A549 (cell line): ENCODE results near the gene MBP. TPM values are rescaled to one million over a fixed set of nuclear protein-coding genes. Genes with fewer than 3 reads are reported as not detected.

ENCODE experiments used
- ATAC-seq, 2 experiments: fragments of 200-7000 bp in 1 of 2; fragments of >200 bp in 1 of 2; cut with Nextera tagmentation in 1 of 2; cut with Tn5 transposase in 1 of 2; 3 replicates each; pipeline versions ENCODE4 v1.8.0 to v1.9.1; 2018 to 2020; ENCODE audit warnings: mild to moderate bottlenecking in 1 of 2, moderate library complexity in 1 of 2
- CTCF ChIA-PET: fragments of 300-600 bp; sonication (Branson Sonifier 250); formaldehyde crosslinking; extraction: SDS; loops from one replicate; lab custom pipeline; 2021; ENCODE audit warnings: antibody characterized with exemption, inconsistent platforms; lab: Yijun Ruan, JAX
- POLR2A ChIA-PET: fragments of 350-600 bp; formaldehyde crosslinking; extraction: SDS; loops from one replicate; lab custom pipeline; 2021; ENCODE audit warnings: antibody characterized with exemption, inconsistent platforms; lab: Yijun Ruan, JAX
- DNase-seq, 2 experiments: peaks; one replicate each; pipeline versions ENCODE4 v3.0.0 to v3.0.0-alpha.2; 2011 to 2016; ENCODE audit warnings: low read depth in 1 of 2, low spot score in 1 of 2
- FAIRE-seq: peaks from 2 replicates; lab custom pipeline; 2011; peaks lifted over from hg19 to GRCh38; lab: Jason Lieb, UNC
- H3K27ac ChIP-seq, 2 experiments: fragments of >200 bp; sonication (Bioruptor Twin); formaldehyde crosslinking; 3 replicates each; pipeline ENCODE4 v1.5.1; 2016 to 2017
- H3K4me1 ChIP-seq: fragments of >200 bp; sonication (Bioruptor Twin); formaldehyde crosslinking; 3 replicates; pipeline ENCODE4 v1.6.1; 2016
- H3K4me2 ChIP-seq: fragments of >200 bp; sonication (Bioruptor Twin); formaldehyde crosslinking; 3 replicates; pipeline ENCODE4 v1.6.1; 2016
- H3K4me3 ChIP-seq: fragments of >200 bp; sonication (Bioruptor Twin); formaldehyde crosslinking; 3 replicates; pipeline ENCODE4 v1.5.1; 2016
- H3K9me3 ChIP-seq: fragments of >200 bp; sonication (Bioruptor Twin); formaldehyde crosslinking; 3 replicates; pipeline ENCODE4 v1.6.1; 2016
- CBX8 ChIP-seq: fragments of 200-600 bp; sonication (generic); IDR thresholded peaks from 2 replicates; pipeline ENCODE4 v1.6.1; 2016
- CHD4 ChIP-seq: fragments of 200-600 bp; sonication (generic); IDR thresholded peaks from 2 replicates; pipeline ENCODE4 v1.6.1; 2016; ENCODE audit warnings: antibody characterized with exemption, mild to moderate bottlenecking, borderline replicate concordance
- EHMT2 ChIP-seq: fragments of 200-600 bp; sonication (generic); IDR thresholded peaks from 2 replicates; pipeline ENCODE4 v1.6.1; 2016; ENCODE audit warnings: antibody characterized with exemption, low read depth, mild to moderate bottlenecking, moderate library complexity
- ESRRA ChIP-seq: fragments of 150-350 bp; IDR thresholded peaks from 2 replicates; pipeline ENCODE4 v1.6.1; 2014; ENCODE audit warnings: mild to moderate bottlenecking, low read length, borderline replicate concordance
- GATA3 ChIP-seq: IDR thresholded peaks from 2 replicates; pipeline ENCODE4 v1.6.1; 2012; ENCODE audit warnings: borderline replicate concordance
- HOXA7 ChIP-seq: fragments of 250-450 bp; sonication (Bioruptor Pico); IDR thresholded peaks from 2 replicates; pipeline ENCODE4 v1.5.0; 2020; ENCODE audit warnings: mild to moderate bottlenecking, moderate library complexity
- JUN ChIP-seq, 2 experiments: fragments of >200 bp; sonication (Bioruptor Twin); formaldehyde crosslinking; IDR thresholded peaks; 2 replicates in 1 of 2; 3 replicates in 1 of 2; pipeline ENCODE4 v1.6.1; 2016 to 2017
- JUNB ChIP-seq: fragments of >200 bp; sonication (Bioruptor Twin); formaldehyde crosslinking; IDR thresholded peaks from 2 replicates; pipeline ENCODE4 v1.6.1; 2016
- KDM1A ChIP-seq: fragments of 200-600 bp; sonication (generic); IDR thresholded peaks from 2 replicates; pipeline ENCODE4 v1.6.1; 2016; ENCODE audit warnings: low read depth, mild to moderate bottlenecking
- KDM5A ChIP-seq: fragments of 200-600 bp; sonication (generic); IDR thresholded peaks from 2 replicates; pipeline ENCODE4 v1.6.1; 2016; ENCODE audit warnings: antibody characterized with exemption, mild to moderate bottlenecking
- MYC ChIP-seq: IDR thresholded peaks from 2 replicates; pipeline ENCODE4 v1.6.1; 2012; ENCODE audit warnings: mild to moderate bottlenecking, inconsistent platforms, low read length, improper control_type of control experiment, borderline replicate concordance
- PHF8 ChIP-seq: fragments of 200-600 bp; sonication (generic); IDR thresholded peaks from 2 replicates; pipeline ENCODE4 v1.6.1; 2016; ENCODE audit warnings: low read depth, mild to moderate bottlenecking, antibody characterized with exemption, moderate library complexity, borderline replicate concordance
- POLR2AphosphoS2 ChIP-seq: conservative IDR thresholded peaks from 2 replicates; pipeline ENCODE4 v1.6.1; 2012; ENCODE audit warnings: low read length, improper control_type of control experiment, inconsistent platforms
- RNF2 ChIP-seq: fragments of 200-600 bp; sonication (generic); IDR thresholded peaks from 2 replicates; pipeline ENCODE4 v1.6.1; 2016; ENCODE audit warnings: low read depth, mild to moderate bottlenecking, antibody characterized with exemption, moderate library complexity, borderline replicate concordance
- TFCP2L1 ChIP-seq: fragments of 250-450 bp; sonication (Bioruptor Pico); IDR thresholded peaks from 2 replicates; pipeline ENCODE4 v1.5.0; 2021; ENCODE audit warnings: mild to moderate bottlenecking
- TP53 ChIP-seq: fragments of 250-450 bp; sonication (Bioruptor Pico); IDR thresholded peaks from 2 replicates; pipeline ENCODE4 v1.5.0; 2021; ENCODE audit warnings: mild to moderate bottlenecking, moderate library complexity
- ZFP36 ChIP-seq: fragments of 450-650 bp; IDR thresholded peaks from 2 replicates; pipeline ENCODE4 v1.6.1; 2014; ENCODE audit warnings: borderline replicate concordance; ENCODE audit not compliant: partially characterized antibody
- ZSCAN20 ChIP-seq: fragments of 250-450 bp; sonication (Bioruptor Pico); IDR thresholded peaks from 2 replicates; pipeline ENCODE4 v1.8.0; 2022; ENCODE audit warnings: mild to moderate bottlenecking, moderate library complexity
- WGBS: methylation state at CpG from one replicate; pipeline ENCODE4 v1.1.6; 2017; ENCODE audit errors: missing lambda C conversion rate; 5-methylcytosine and 5-hydroxymethylcytosine counted together
- polyA plus RNA-seq, 4 experiments: library from polyadenylated mRNA; depleted of rRNA in 3 of 4; stranded (reverse); fragments of >200 nt; fragmentation: RNase III in 1 of 4; extraction: RNeasy Plus Mini Kit Qiagen cat#74134 plus additional on column Dnase treatment in 1 of 4; gene quantifications; 2 replicates in 3 of 4; 3 replicates in 1 of 4; pipeline ENCODE4 v1.2.3, GENCODE V29; 2011 to 2017
- TF ChIP-seq, protein P1 (sequence below): IDR thresholded peaks from 2 replicates; pipeline ENCODE4 v1.6.1; 2012
- TF ChIP-seq, protein P2 (sequence below): fragments of 250-450 bp; sonication (Bioruptor Pico); IDR thresholded peaks from 2 replicates; pipeline ENCODE4 v1.5.0; 2020; ENCODE audit warnings: low read depth, mild to moderate bottlenecking, moderate library complexity
- TF ChIP-seq, protein P3 (sequence below): fragments of 200-600 bp; sonication (generic); IDR thresholded peaks from 2 replicates; pipeline ENCODE4 v1.6.1; 2016; ENCODE audit warnings: antibody characterized with exemption, mild to moderate bottlenecking, moderate library complexity
- TF ChIP-seq, protein P4 (sequence below): fragments of >200 bp; sonication (Bioruptor Twin); formaldehyde crosslinking; IDR thresholded peaks from 2 replicates; pipeline ENCODE4 v1.6.1; 2016
- TF ChIP-seq, protein P5 (sequence below): fragments of 450-650 bp; IDR thresholded peaks from 2 replicates; pipeline ENCODE4 v1.6.1; 2014; ENCODE audit warnings: antibody characterized with exemption

Gene MBP
- polyA plus RNA-seq, 2 of the 4 experiments (the other 2 are of a cell fraction): 8.6 to 33.1 TPM

DNA sequence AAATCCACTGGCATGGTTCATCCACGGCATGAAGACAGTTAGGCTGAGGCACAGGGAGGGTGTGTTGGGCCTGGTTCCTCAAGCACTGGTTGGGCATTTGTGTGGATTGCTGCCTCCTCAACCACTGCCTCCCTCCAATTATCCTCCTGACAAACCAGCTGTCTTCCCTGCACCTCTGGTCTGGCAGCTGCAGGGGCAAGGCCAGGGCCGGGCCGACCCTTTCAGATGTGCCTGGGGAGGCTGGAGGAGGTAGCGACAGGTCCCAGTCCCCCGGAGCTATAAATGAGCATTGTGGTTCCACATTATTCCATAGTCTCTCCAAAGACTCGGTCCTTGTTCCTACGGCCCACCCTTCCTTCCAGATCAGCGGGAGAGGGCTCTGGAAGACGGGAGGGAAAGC, 86.2 kb downstream of the MBP start:
- Histone ChIP-seq H3K4me1 (no peaks in the 10 kb centered on the region), H3K4me3 (no peak overlapping the region), H3K9me3 (no peaks in the 10 kb centered on the region), H3K27ac (no peak overlapping the region), H3K4me2 (no peak overlapping the region)
- DNase-seq (no peak), ATAC-seq (no peak), FAIRE-seq (no peak)
- TF ChIP-seq CHD4 (no peak), JUNB (no peak), TP53 (CRISPR knock-in tag) (no peak), JUN (IDR thresholded peaks at IDR 0.05) (no peak), ESRRA (no peak), TFCP2L1 (no peak), KDM5A (no peak), RNF2 (no peak), HOXA7 (CRISPR knock-in tag) (no peak), MYC (no peak), GATA3 (no peak), CBX8 (no peak), EHMT2 (no peak), ZSCAN20 (no peak)
- TF ChIP-seq, protein P1, sequence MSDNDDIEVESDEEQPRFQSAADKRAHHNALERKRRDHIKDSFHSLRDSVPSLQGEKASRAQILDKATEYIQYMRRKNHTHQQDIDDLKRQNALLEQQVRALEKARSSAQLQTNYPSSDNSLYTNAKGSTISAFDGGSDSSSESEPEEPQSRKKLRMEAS: no peak
- TF ChIP-seq, protein P2, sequence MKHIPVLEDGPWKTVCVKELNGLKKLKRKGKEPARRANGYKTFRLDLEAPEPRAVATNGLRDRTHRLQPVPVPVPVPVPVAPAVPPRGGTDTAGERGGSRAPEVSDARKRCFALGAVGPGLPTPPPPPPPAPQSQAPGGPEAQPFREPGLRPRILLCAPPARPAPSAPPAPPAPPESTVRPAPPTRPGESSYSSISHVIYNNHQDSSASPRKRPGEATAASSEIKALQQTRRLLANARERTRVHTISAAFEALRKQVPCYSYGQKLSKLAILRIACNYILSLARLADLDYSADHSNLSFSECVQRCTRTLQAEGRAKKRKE (CRISPR knock-in tag): no peak
- ChIA-PET CTCF (interaction anchor here (1.6 kb wide), 1 partner anchor 8 kb away, joined by 7 read pairs; no protein-coding TSS in a partner anchor), POLR2A (no interaction called here)
- 78% methylated on average over 6 of the region's 9 CpGs for WGBS

DNA sequence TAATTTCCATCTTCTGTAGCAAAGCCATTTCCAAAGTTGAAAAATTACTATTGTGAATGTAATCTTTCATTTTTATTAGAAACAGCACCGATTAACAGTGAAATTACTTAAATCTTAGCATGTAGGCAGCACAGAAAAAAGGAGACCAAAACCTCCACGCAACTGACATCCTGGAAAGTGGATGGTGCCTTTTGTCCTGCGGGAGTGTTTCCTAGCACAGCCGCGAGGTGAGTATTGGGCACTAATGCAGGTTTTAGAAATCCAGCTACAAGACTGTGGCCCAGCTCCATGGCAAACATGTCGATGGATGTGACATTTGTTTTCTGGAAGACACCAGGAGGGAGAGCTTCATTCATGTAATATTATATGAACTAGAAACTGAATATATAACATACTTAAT, 86.9 kb downstream of the MBP start:
- no peak overlapping the region for H3K4me3 ChIP-seq
- no peaks in the 10 kb centered on the region for H3K4me1 ChIP-seq
- POLR2A ChIA-PET: no interaction called here
- no peak for DNase-seq
- WGBS: 88% methylated on average over 6 of the region's 6 CpGs
- CTCF ChIA-PET: interaction anchor here (1.6 kb wide), 1 partner anchor 9 kb away, joined by 7 read pairs; no protein-coding TSS in a partner anchor
- H3K9me3 ChIP-seq: no peaks in the 10 kb centered on the region
- no peak for ATAC-seq
- no peak overlapping the region for H3K27ac ChIP-seq
- TF ChIP-seq ZFP36 (no peak), HOXA7 (CRISPR knock-in tag) (no peak), TP53 (CRISPR knock-in tag) (no peak), ESRRA (no peak), PHF8 (no peak), RNF2 (no peak), POLR2AphosphoS2 (no peak), CBX8 (no peak), KDM1A (no peak)
- TF ChIP-seq, protein P3, sequence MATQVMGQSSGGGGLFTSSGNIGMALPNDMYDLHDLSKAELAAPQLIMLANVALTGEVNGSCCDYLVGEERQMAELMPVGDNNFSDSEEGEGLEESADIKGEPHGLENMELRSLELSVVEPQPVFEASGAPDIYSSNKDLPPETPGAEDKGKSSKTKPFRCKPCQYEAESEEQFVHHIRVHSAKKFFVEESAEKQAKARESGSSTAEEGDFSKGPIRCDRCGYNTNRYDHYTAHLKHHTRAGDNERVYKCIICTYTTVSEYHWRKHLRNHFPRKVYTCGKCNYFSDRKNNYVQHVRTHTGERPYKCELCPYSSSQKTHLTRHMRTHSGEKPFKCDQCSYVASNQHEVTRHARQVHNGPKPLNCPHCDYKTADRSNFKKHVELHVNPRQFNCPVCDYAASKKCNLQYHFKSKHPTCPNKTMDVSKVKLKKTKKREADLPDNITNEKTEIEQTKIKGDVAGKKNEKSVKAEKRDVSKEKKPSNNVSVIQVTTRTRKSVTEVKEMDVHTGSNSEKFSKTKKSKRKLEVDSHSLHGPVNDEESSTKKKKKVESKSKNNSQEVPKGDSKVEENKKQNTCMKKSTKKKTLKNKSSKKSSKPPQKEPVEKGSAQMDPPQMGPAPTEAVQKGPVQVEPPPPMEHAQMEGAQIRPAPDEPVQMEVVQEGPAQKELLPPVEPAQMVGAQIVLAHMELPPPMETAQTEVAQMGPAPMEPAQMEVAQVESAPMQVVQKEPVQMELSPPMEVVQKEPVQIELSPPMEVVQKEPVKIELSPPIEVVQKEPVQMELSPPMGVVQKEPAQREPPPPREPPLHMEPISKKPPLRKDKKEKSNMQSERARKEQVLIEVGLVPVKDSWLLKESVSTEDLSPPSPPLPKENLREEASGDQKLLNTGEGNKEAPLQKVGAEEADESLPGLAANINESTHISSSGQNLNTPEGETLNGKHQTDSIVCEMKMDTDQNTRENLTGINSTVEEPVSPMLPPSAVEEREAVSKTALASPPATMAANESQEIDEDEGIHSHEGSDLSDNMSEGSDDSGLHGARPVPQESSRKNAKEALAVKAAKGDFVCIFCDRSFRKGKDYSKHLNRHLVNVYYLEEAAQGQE: no peak
- TF ChIP-seq, protein P4, sequence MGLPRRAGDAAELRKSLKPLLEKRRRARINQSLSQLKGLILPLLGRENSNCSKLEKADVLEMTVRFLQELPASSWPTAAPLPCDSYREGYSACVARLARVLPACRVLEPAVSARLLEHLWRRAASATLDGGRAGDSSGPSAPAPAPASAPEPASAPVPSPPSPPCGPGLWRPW: no peak
- TF ChIP-seq, protein P5, sequence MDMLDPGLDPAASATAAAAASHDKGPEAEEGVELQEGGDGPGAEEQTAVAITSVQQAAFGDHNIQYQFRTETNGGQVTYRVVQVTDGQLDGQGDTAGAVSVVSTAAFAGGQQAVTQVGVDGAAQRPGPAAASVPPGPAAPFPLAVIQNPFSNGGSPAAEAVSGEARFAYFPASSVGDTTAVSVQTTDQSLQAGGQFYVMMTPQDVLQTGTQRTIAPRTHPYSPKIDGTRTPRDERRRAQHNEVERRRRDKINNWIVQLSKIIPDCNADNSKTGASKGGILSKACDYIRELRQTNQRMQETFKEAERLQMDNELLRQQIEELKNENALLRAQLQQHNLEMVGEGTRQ: no peak
- no peak overlapping the region for H3K4me2 ChIP-seq
- FAIRE-seq: no peak
